ENCODE measurements around the gene GGT6.
"Not testable (repeated sequence)": the region's sequence is repeated elsewhere in the genome, so short reads cannot be mapped to it uniquely, and the experiment has no call there.

GGT6 gene, protein sequence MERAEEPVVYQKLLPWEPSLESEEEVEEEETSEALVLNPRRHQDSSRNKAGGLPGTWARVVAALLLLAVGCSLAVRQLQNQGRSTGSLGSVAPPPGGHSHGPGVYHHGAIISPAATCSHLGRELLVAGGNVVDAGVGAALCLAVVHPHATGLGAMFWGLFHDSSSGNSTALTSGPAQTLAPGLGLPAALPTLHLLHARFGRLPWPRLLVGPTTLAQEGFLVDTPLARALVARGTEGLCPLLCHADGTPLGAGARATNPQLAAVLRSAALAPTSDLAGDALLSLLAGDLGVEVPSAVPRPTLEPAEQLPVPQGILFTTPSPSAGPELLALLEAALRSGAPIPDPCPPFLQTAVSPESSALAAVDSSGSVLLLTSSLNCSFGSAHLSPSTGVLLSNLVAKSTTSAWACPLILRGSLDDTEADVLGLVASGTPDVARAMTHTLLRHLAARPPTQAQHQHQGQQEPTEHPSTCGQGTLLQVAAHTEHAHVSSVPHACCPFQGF

DNA sequence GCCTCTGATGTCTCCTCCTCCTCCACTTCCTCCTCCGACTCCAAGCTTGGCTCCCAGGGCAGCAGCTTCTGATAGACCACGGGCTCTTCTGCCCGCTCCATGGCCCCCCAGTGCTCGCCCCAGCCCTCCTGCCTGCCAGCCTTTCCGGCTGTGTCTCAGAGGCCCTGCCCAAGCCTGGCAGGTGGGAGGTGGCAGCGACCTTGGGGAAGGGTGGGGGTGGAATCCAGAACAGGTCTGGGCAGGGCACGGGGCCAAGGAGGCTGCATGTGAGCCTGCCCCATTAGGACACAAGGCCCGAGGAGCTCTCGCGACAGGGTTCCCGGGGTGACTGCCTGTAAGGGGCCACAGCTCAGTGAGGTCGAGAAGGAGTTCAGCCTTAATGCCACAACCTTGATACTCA is at the start of gene GGT6:
GGT6 (minus strand) TSS at position 157 of the 400 bp plus-strand sequence; CDS start at position 101, 56 bp downstream.
- ATAC-seq (no peak), DNase-seq (no peak)
- peaks cover 48% of the 10 kb centered on the region for H3K4me1 Mint-ChIP-seq
- H3K9me3 Mint-ChIP-seq = no peaks in the 10 kb centered on the region
- no peaks in the 10 kb centered on the region for H3K27me3 Mint-ChIP-seq
- no peak within 1 kb of the TSS for H3K4me3 Mint-ChIP-seq
- H3K27ac Mint-ChIP-seq = no peak within 1 kb of the TSS

DNA sequence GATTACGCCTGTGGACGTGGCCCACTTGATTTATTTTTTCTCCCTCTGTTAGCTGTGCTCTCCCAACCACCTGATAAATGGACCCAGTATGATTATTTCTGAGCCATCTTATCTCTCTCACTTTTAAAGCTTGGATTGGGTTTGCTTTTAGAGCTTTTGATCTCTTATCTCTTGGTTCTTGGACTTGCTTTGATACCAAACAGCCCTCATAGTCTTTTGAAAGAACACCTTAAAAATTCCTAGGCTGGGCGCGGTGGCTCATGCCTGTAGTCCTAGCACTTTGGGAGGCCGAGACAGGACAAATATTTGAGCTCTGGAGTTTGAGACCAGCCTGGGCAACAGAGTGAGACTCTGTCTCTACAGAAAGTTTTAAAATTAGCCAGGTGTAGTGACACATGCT is 49.8 kb upstream of the GGT6 start:
- Mint-ChIP-seq H3K27me3 (peaks cover 36% of the 10 kb centered on the region), H3K4me1 (peaks cover 5% of the 10 kb centered on the region), H3K27ac (no peak overlapping the region), H3K9me3 (no peaks in the 10 kb centered on the region), H3K4me3 (no peak overlapping the region)
- ATAC-seq (no peak), DNase-seq (no peak)

DNA sequence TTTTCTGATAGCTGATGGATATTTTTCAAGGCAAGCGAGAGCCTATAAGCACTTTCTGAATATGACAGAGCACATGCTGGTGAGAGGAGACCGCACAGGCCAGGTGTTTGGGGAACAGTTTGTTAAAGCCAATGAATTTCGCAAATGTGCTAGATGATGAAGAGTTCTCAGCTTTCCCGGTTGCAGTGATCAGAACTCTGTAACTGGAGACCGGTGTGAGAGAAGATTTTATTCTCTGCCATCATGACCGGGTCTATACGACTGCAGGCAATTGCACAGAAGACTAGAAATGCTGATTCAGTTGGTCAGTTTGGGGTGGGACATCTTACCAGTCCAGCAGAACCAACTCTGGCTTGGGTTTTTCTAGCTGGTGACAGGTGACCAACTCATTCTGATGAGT is 49.4 kb upstream of the GGT6 start:
- Mint-ChIP-seq H3K4me1 (peaks cover 5% of the 10 kb centered on the region), H3K4me3 (no peak overlapping the region), H3K27me3 (peaks cover 36% of the 10 kb centered on the region), H3K27ac (no peak overlapping the region), H3K9me3 (no peaks in the 10 kb centered on the region)
- DNase-seq = no peak
- no peak for ATAC-seq

DNA sequence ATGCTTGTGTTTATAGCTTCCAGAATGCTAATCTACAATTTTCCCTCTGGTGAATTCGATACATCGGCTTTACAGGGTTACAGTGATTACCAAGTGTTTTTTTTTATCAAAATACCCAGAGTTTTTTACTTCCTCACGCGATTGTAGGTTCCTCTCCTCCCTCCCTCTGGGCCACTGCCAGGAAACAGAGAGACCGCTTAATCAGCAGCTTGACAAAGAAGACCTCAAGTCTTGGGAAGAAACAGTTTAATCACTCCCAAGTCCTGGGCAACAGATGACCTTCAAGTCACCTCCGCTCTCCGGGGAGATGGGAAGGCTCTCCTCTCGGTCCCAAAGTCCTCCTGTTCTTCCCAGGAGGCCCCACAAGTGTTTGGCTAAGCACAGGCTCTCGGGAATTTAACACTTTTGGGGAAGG is 47.4 kb upstream of the GGT6 start:
- Mint-ChIP-seq H3K27ac (no peak overlapping the region), H3K27me3 (peaks cover 36% of the 10 kb centered on the region), H3K9me3 (no peaks in the 10 kb centered on the region), H3K4me3 (no peak overlapping the region), H3K4me1 (peaks cover 5% of the 10 kb centered on the region)
- DNase-seq = no peak
- no peak for ATAC-seq

DNA sequence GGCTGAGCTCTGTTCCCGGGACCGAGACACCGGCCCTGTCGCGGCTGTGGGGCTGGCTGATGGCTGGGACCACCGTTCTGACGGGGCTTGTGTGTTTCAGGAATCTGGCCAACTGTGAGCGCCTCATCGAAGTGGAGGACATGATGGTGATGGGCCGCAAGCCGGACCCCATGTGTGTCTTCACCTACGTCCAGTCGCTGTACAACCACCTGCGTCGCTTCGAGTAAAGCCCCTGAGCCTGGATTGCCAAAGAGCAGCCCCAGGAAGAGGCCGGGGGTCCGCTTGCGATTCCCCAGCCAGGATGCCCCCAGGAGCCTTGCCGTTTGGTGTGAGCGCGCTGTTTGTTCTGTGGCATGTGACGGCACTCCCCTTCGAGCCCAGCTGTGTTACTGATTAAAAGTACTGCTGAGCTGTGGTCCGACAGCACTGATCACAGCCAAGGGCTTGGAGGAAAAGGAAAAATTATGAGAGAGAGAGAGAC is 46.9 kb upstream of the GGT6 start:
- H3K27me3 Mint-ChIP-seq = peaks cover 36% of the 10 kb centered on the region
- no peak for ATAC-seq
- H3K4me3 Mint-ChIP-seq = no peak overlapping the region
- H3K27ac Mint-ChIP-seq = no peak overlapping the region
- H3K4me1 Mint-ChIP-seq = peaks cover 5% of the 10 kb centered on the region
- DNase-seq = no peak
- H3K9me3 Mint-ChIP-seq = no peaks in the 10 kb centered on the region

DNA sequence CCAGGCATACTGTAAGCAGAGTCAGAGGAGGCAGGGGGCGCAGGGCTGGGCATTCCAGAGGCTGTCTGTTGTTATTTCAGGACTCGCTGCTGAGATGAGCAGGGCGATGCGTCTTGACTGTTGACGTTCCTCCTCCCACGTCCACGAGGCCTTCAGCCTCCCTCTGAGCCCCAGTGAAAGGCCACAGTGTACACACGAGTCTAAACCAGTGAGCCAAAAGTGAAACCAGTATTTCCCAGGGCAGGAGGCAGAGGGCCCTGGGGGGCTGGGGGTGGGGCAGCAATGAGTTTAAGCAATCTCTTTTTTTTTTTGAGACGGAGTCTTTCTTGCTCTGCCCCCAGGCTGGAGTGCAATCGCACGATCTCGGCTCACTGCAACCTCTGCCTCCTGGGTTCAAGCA is 45.4 kb upstream of the GGT6 start:
- Mint-ChIP-seq H3K9me3 (no peaks in the 10 kb centered on the region), H3K4me3 (no peak overlapping the region), H3K4me1 (peaks cover 5% of the 10 kb centered on the region), H3K27me3 (peaks cover 36% of the 10 kb centered on the region), H3K27ac (peak overlapping the region in 1 of 2 donors; percentile 27)
- ATAC-seq = no peak
- DNase-seq = no peak

DNA sequence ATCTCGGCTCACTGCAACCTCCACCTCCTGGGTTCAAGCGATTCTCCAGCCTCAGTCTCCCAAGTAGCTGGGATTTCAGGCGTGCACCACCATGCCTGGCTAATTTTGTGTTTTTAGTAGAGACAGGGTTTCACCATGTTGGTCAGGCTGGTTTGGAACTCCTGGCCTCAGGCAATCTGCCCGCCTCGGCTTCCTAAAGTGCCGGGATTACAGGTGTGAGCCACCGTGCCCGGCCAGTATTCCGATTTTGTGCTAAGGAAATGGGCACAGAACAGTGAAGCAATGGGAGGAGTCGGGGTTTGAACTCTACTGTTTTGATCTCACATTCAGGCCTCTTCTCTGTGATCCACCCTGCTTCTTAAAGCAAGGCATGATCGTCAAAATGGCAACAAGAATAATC is 44.4 kb upstream of the GGT6 start:
- peaks cover 29% of the 10 kb centered on the region for H3K27me3 Mint-ChIP-seq
- not testable (repeated sequence) for H3K4me3 Mint-ChIP-seq, ATAC-seq, H3K9me3 Mint-ChIP-seq, H3K27ac Mint-ChIP-seq, H3K4me1 Mint-ChIP-seq, DNase-seq

DNA sequence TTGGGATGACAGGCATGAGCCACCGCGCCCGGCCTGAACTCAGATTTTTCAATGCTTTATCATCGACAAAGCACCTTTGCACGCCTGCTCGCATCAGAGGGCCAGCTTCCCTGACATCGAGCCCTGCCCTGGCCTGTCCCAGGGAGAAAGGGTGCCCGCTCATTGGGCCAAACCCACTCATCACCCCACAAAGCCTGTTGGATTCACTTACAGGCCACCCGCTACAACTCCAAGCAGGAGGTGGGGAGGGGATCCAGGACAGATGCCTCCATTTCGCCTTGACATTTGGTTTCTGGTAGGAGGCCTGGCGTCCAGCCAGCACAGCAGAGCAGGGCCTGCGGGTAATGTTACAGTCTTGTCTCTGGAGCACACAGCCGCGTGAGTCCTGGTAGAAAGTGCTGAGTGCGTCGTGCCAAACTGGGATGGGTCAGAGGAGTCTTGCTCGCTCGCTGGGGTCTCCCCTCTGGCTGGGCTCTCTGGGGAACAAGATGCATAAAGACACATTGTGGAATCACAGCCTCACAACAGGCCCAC is 43.8 kb upstream of the GGT6 start:
- Mint-ChIP-seq H3K4me3 (no peak overlapping the region), H3K27me3 (peaks cover 29% of the 10 kb centered on the region), H3K27ac (no peak overlapping the region), H3K4me1 (peaks cover 5% of the 10 kb centered on the region), H3K9me3 (no peaks in the 10 kb centered on the region)
- ATAC-seq (no peak), DNase-seq (no peak)

DNA sequence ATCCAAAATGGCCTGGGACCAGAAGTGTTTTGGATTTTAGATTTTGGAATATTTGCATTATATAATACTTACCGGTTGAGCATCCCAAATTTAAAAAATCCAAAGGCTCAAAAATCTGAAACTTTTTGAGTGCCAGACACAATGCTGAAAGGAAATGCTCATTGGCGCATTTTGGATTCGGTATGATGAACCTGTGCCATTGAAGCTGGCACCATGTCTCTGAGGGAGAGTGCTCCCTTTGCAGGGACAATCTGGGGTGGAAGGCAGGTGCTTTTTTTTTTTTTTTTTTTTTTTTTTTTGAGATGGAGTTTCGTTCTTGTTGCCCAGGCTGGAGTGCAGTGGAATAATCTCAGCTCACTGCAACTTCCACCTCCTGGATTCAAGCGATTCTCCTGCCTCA is 41.7 kb upstream of the GGT6 start:
- Mint-ChIP-seq H3K9me3 (no peaks in the 10 kb centered on the region), H3K4me1 (no peaks in the 10 kb centered on the region), H3K27me3 (peaks cover 17% of the 10 kb centered on the region), H3K4me3 (no peak overlapping the region), H3K27ac (no peak overlapping the region)
- DNase-seq (no peak), ATAC-seq (no peak)

DNA sequence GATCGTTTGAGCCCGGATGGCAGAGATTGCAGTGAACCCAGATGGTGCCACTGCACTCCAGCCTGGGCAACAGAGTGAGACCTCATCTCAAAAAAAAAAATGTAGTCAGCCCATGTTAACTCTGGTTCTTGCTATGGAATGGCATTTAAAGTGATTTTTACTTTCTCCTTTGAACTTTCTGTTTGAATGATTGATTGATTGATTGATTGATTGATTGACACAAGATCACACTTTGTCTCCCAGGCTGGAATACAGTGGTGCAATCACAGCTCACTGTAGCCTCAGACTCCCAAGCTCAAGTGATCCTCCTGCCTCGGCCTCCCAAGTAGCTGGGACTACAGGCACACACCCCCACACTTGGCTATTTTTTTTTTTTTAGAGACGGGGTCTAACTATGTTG is 40.9 kb upstream of the GGT6 start:
- no peaks in the 10 kb centered on the region for H3K9me3 Mint-ChIP-seq
- no peak overlapping the region for H3K27ac Mint-ChIP-seq
- ATAC-seq = no peak
- DNase-seq = no peak
- no peak overlapping the region for H3K4me3 Mint-ChIP-seq
- no peaks in the 10 kb centered on the region for H3K4me1 Mint-ChIP-seq
- H3K27me3 Mint-ChIP-seq = peaks cover 19% of the 10 kb centered on the region

DNA sequence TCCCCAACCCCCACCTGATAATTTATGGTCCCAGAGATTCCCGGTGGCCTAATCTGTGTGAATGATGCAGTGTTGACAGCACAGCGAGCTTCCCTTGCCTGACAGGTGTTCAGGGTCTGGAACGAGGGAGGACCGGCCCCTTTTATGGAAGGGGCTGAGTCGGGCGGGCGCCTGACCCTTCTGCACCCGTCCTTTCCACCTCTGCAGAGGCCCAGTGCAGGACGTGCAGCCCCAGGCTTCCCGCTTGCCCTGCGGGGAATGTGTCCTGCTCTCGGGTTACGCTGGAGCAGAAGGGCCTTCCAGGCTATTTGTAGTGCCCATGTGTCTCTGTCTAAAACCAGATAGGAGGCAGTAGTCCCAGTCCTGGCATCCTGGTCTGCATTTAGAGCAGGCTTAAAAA is 40.2 kb upstream of the GGT6 start:
- no peaks in the 10 kb centered on the region for H3K9me3 Mint-ChIP-seq
- no peaks in the 10 kb centered on the region for H3K4me1 Mint-ChIP-seq
- no peak overlapping the region for H3K4me3 Mint-ChIP-seq
- no peak for DNase-seq
- H3K27ac Mint-ChIP-seq = no peak overlapping the region
- ATAC-seq = no peak
- peaks cover 19% of the 10 kb centered on the region for H3K27me3 Mint-ChIP-seq

DNA sequence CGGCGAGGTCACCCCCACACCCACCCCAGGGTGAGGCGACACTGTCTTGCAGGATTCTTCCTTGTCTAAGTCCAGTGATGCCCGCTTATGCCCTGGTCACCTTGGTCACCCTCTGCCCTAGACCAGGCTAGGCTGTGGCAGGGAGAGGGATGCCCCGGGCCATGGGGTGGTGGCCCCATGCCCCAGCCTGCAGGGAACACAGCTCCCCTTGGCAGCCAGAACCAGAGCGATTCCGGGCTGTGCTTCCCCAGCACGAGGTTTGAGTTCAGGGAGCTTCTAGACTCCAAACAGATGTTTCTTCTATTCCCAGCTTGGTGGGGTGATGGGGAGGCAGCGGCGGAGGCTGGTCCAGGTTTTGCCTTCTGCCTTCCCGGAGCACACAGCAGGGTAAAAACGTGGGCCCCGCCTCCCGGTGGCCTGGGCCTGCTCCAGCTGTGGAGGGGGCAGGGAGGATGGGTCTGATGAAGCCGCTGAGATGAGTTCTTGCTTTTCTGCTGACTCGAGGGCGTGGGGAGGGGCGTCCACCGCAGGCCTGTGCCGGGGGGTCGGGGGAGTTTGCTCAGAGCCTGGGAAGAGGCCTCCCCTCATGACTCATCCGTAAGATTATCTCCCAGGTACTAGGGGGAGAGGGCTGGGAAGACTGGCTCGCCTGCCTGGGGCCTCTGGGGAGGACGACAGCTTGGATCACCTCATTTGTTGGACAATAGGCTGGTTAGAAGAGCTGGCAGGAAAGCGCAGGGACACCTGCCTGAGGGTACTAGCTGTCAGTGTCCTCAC is 39.3 kb upstream of the GGT6 start:
- H3K4me1 Mint-ChIP-seq = peaks cover 7% of the 10 kb centered on the region
- H3K4me3 Mint-ChIP-seq = no peak overlapping the region
- ATAC-seq (no peak), DNase-seq (no peak)
- no peaks in the 10 kb centered on the region for H3K9me3 Mint-ChIP-seq
- H3K27me3 Mint-ChIP-seq = peaks cover 28% of the 10 kb centered on the region
- H3K27ac Mint-ChIP-seq = no peak overlapping the region

DNA sequence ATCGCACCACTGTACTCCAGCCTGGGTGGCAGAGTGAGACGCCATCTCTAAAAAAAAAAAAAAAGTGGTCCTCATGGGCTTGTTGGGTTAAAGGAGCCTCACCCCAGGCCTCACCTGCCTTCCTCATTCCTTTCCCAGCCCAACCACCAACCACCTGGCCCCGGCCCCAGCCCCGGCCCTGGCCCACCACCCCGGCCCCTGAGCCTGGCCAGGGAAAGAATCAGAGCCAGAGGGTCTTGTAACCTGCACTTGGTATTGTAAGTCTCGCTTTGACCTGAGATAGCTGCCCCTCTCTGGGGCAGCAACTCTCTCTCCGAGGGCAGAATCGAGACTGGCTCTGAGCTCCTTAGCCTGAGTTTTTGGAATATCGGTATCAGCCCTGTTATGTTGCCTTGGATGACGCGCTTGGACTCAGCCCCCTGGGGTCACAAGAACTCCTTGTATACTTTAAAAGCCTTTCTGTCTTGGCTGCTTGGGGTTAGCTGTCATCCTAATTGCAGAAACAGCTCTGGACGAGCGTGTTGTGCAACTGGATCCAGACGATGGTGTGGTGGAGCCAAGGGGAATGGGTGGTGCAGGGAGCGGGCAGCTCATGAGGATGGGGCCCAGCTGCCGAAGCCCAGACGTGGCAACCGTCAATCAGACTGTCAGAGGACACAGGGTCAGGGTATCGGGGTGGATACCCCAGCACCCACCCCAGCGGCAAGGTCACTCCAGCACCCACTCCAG is 38.6 kb upstream of the GGT6 start:
- Mint-ChIP-seq H3K27me3 (peaks cover 30% of the 10 kb centered on the region), H3K4me3 (no peak overlapping the region), H3K4me1 (peaks cover 7% of the 10 kb centered on the region), H3K9me3 (no peaks in the 10 kb centered on the region), H3K27ac (no peak overlapping the region)
- DNase-seq (no peak), ATAC-seq (no peak)

DNA sequence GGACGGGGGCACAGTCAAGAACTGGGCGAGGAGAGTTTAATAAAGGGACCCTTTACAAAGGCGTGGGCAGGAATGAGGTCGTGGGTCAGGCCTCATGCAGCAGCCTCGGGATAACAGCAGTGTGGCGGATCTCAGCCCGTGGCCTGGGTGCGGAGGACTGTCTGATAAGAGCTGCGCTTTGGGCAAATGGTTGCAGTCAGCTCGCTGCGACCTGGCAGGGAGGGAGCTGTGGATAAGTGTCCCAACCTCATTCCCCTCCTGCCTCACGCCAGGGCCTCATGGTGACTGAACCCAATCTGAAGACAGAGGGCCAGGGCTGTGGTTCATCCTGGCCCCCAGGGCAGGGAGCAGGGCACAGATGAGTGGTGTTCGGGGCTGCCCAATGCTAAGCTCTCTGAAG is 37.6 kb upstream of the GGT6 start:
- no peak for DNase-seq
- Mint-ChIP-seq H3K4me3 (no peak overlapping the region), H3K9me3 (no peaks in the 10 kb centered on the region), H3K27ac (no peak overlapping the region), H3K27me3 (peaks cover 37% of the 10 kb centered on the region), H3K4me1 (peaks cover 7% of the 10 kb centered on the region)
- ATAC-seq = no peak

DNA sequence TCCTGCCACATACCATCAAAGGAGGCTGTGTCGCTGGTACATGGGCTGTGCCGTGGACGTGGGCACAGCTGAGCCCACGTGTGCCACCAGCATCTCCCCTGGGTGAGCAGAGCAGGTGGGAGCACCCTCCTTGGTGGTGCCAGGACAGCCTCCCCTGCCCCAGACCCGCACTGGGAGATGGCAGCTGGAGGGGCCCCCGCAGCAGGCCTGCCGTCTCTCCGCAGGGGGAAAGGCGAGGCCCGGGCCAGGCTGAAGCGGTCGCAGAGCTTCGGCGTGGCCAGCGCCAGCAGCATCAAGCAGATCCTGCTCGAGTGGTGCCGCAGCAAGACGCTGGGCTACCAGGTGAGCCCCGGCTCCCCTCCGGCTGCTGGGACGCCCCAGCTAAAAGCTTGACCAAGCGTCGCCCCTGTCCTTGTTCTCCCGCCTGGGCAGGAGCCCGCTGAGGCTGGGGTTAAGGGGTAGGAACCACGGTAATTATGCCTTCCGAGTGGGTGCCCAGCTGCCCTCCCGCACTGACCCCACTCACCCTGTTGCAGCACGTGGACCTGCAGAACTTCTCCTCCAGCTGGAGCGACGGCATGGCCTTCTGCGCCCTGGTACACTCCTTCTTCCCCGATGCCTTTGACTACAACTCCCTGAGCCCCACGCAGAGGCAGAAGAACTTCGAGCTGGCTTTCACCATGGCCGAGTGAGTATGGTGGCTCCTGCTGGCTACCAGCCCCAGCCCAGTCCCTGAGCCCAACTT is 36.4 kb upstream of the GGT6 start:
- peaks cover 7% of the 10 kb centered on the region for H3K4me1 Mint-ChIP-seq
- ATAC-seq = no peak
- H3K4me3 Mint-ChIP-seq = no peak overlapping the region
- H3K27me3 Mint-ChIP-seq = peaks cover 37% of the 10 kb centered on the region
- H3K9me3 Mint-ChIP-seq = no peaks in the 10 kb centered on the region
- DNase-seq = no peak
- no peak overlapping the region for H3K27ac Mint-ChIP-seq

Data from stimulated activated naive CD8-positive, alpha-beta T cell treated with anti-CD3 and anti-CD28 coated beads, Interleukin-15, amount 100 ng/mL, for 72 hours (primary cell).